Middle frontal gyrus (tissue), 1 donor: ENCODE measurements around the gene ACOT4.
"Not testable (repeated sequence)": the region's sequence is repeated elsewhere in the genome, so short reads cannot be mapped to it uniquely, and the experiment has no call there.

Source experiments
- DNase-seq: peaks from one replicate; pipeline ENCODE4 v3.0.0-alpha.2; 2015; ENCODE audit warnings: low spot score; ENCODE audit errors: extremely low spot score

The ACOT4 gene, protein sequence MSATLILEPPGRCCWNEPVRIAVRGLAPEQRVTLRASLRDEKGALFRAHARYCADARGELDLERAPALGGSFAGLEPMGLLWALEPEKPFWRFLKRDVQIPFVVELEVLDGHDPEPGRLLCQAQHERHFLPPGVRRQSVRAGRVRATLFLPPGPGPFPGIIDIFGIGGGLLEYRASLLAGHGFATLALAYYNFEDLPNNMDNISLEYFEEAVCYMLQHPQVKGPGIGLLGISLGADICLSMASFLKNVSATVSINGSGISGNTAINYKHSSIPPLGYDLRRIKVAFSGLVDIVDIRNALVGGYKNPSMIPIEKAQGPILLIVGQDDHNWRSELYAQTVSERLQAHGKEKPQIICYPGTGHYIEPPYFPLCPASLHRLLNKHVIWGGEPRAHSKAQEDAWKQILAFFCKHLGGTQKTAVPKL

DNA sequence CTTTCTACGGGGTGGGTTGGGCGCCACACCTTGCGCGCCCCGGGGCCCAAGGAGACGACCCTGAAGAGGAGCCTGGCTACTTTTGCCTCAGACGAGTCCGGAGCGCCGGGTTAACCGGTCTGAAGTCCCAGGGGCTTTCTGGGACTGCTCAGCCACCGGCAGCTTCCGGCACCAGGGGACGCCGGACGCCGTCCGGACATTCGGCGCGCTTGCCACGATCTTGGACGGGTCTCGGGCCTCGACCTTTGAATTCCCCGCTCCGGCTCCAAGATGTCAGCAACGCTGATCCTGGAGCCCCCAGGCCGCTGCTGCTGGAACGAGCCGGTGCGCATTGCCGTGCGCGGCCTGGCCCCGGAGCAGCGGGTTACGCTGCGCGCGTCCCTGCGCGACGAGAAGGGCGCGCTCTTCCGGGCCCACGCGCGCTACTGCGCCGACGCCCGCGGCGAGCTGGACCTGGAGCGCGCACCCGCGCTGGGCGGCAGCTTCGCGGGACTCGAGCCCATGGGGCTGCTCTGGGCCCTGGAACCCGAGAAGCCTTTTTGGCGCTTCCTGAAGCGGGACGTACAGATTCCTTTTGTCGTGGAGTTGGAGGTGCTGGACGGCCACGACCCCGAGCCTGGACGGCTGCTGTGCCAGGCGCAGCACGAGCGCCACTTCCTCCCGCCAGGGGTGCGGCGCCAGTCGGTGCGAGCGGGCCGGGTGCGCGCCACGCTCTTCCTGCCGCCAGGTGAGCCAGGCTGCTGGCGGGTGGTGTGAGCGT is at the start of gene ACOT4:
Gene ACOT4 (plus strand): TSS at position 184 of the 760 bp plus-strand sequence. CDS start 87 bp downstream, at position 271.
- DNase-seq, result no peak

DNA sequence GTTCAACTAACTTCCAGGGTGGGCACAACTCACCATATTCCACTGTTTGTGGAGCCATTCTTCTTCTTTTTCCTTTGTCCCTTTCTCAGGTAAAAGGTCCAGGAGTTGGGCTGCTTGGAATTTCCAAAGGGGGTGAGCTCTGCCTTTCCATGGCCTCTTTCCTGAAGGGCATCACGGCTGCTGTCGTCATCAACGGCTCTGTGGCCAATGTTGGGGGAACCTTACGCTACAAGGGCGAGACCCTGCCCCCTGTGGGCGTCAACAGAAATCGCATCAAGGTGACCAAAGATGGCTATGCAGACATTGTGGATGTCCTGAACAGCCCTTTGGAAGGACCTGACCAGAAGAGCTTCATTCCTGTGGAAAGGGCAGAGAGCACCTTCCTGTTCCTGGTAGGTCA is 48.7 kb upstream of the ACOT4 start:
- not testable (repeated sequence) for DNase-seq

DNA sequence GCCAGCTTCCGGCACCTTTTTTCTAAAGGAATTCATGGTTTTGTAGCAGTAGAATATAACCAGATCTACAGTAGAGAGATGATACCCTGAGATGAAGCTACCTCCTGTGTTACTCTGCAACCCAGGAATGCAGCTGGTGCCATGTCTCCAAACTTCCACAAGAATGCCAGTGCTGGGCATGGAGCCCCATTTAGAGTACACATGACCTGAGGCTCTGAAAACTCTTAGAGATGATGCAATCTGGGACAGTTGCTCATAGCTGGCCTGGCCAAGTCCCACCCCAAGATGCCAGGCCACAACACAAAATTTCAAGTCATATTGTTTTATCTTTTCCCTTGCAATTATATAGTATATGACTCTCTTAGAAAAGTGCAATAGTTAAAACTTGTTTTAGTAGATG is 46.3 kb upstream of the ACOT4 start:
- not testable (repeated sequence) for DNase-seq

DNA sequence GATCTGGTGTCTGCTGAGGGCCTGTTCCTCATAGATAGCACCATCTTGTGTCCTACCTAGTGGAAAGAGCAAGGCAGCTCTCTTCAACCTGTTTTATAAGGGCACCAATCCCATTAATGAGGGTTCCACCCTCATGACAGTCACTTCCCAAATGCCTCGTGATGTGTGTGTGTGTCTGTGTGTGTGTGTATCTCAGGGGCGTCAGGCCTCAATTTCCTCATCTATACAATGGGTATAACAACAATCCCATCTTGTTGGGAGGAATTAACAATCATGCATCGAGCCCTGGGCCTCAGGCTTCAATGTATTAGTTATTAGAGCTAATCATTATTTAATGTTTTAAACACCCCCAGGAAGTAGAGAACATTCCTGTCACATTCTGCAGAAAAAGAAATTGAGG is 42.6 kb upstream of the ACOT4 start:
- DNase-seq, result not testable (repeated sequence)

DNA sequence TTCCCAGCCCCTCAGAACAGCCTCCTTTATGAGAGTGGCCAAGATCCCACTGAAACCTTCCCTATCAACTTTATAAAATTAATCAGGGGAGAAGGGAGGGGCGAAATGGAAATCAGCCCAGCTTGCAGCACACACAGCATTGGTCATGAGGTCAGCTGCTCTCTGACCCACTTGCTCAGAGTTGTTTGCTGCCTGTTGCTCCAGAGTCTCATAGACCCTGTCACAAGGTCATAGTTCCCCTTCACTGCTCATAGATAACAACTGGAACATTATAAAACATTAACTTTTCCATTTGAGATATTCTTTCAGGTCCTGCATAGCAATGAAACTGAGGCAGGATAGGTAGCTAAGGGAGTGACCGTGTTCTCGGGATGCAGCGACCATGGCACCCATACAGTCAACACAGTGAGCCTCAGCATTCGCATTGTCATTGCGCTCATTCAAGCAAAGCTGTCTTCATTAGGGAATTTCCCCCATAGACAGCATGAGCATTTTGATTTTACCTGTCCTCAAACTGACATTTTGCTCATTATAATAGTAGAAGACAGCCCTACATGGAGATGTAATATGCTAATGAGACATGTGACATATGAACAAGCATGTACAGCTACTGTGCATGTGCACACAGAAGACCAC is 41.7 kb upstream of the ACOT4 start:
- not testable (repeated sequence) for DNase-seq

DNA sequence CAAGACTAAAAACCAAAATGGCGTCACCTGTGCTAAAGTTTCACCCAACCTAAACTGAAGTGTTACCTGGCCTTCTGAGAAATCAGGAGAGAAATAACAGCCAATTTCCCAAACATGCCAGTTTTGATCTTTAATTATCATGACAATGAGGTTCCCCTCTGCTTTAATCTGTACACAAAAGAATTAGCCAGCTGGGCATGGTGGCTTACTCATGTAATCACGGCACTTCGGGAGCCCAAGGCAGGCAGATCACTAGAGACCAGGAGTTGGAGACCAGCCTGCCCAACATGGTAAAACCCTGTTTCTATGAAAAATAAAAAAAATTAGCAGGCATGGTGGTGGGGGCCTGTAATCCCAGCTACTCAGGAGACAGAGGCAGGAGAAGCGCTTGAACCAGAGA is 37.8 kb upstream of the ACOT4 start:
- DNase-seq, result no peak

DNA sequence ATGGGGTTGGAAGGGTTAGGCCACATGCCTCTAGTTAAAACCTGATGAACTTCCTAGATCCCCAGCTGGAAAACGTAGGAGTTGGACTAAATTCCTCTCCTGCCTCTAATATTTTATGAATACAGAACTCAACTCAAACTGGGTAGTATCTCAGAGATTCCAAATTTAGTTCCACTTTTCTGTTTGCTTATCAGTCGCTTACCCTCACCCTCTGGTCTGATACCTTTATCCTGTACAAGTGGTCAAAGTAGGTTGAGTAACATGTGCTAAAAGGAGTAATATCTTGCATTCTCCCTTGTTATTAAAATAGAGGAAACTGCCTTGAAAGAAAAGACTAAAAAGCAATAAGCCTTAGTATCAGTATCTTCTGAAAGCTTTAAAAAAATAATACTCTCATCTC is 34.5 kb upstream of the ACOT4 start:
- DNase-seq, result not testable (repeated sequence)

DNA sequence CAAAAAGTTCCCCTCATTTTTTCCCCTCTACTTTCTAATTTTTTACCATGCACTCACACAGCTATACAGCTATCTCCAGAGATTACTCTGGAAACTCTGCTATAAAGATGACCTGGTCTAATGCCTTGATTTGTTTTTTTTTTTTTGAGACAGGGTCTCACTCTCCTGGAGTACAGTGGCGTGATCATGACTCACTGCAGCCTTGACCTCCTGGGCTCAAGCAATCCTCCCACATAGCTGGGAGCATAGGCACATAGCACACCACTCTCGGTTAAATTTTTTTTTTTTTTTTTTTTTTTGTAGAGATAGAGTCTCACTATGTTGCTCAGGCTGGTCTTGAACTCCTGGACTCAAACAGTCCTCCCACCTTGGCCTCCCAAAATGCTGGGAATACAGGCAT is 33.4 kb upstream of the ACOT4 start:
- not testable (repeated sequence) for DNase-seq

DNA sequence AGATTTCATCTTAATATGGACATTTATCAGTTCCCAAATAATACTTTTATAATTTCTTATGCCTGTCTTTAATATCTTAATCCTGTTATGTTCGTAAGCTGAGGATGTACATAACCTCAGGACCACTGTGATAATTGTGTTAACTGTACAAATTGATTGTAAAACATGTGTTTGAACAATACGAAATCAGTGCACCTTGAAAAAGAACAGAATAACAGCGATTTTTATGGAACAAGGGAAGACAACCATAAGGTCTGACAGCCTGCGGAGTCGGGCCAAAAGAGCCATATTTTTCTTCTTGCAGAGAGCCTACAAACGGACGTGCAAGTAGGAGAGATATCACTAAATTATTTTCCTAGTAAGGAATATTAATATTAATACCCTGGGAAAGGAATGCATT is 29.4 kb upstream of the ACOT4 start:
- DNase-seq, result not testable (repeated sequence)

DNA sequence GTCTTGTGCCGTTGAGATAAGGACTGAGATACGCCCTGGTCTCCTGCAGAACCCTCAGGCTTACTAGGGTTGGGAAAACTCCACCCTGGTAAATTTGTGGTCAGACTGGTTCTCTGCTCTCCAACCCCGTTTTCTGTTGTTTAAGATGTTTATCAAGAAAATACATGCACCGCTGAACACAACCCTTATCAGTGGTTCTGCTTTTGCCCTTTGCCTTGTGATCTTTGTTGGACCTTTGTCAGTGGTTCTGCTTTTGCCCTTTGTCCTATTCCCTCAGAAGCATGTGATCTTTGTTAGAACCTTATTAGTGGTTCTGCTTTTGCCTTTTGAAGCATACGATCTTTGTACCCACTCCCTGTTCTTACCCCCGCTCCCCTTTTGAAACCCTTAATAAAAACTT is 29.0 kb upstream of the ACOT4 start:
- not testable (repeated sequence) for DNase-seq

DNA sequence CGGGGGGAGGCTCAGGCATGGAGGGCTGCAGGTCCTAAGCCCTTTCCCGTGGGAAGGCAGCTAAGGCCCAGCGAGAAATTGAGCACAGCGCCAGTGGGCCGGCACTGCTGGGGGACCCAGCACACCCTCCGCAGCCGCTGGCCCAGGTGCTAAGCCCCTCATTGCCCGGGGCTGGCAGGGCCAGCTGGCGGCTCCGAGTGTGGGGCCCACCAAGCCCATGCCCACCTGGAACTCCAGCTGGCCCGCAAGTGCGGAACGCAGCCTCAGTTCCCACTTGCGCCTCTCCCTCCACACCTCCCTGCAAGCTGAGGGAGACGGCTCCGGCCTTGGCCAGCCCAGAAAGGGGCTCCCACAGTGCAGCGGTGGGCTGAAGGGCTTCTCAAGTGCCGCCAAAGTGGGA is 25.2 kb upstream of the ACOT4 start:
- DNase-seq, result not testable (repeated sequence)

DNA sequence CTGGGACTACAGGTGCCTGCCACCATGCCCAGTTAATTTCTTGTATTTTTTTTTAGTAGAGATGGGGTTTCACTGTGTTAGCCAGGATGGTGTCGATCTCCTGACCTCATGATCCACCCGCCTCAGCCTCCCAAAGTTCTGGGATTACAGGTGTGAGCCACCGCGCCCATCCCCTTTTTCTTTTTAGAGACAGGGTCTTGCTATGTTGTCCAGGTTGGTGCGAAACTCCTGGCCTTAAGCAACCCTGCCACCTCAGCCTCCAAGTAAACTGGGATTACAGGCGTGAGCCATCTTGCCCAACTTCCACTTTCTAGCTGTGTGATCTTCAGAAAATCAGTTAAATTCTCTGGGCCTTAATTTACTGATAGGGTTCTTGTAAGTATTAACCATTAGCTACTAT is 24.7 kb upstream of the ACOT4 start:
- DNase-seq, result not testable (repeated sequence)

DNA sequence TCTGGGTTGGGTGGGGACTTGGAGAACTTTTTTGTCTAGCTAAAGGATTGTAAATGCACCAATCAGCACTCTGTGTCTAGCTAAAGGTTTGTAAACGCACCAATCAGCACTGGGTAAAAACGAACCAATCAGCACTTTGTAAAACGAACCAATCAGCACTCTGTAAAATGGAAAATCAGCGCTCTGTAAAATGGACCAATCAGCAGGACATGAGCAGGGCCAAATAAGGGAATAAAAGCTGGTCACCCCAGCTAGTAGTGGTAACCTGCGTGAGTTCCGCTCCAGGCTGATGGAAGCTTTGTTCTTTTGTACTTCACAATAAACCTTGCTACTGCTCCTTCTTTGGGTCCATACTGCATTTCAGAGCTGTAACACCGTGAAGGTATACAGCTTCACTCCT is 24.3 kb upstream of the ACOT4 start:
- no peak for DNase-seq

DNA sequence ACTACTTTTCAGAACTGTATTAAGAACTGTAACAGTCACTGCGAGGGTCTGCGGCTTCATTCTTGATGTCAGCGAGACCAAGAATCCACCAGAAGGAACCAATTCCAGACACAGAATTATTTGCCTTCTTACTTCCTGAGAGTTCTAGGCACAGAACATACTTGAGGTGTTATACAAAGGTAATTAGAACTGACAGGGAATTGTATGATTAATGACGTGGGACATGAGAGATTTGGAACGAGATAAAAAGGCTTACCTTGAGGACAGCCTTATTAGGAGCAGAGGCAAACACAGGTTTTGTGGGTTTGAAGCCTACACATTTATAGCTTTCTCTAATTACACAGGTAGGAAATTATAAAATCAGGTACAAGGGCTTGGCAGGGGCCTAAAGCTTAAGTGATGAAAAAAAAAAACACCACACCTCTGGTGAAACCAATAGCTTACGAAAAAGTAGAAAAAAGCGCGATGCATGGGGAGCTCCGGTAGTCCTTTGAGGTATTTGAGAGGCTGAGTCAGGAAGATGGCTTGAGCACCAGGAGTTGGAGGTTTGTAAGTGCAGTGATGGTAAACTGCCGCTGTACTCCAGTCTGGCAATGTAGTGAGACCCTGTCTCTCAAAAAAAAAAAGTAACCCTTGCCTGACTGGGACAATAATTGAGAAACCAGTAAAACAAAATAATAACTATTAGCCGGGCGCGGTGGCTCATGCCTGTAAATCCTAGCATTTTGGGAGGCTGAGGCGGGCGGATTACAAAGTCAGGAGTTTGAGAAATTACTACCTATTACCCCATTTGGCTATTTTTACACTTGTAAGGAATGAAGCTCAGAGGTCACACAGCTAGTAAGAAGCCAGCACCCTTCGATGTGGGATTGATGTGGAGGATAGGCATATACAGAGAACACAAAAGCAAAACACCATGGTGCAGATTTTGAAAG is 23.5 kb upstream of the ACOT4 start:
- DNase-seq, result no peak

DNA sequence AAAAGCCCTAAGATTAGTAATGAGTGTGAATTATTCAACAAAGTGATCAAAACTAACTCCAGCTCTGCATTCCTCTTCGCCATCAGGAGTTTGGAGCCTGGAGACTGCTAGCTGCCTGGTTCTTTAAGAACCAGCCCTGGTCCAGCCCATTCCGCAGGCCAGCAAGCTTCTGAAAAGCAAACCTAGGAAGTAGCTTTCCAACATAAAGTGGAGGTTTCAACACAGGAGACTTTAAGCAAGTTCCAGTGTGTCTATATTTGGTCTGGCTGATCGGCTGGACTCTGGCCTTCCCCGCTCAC is 22.8 kb upstream of the ACOT4 start:
- DNase-seq, result not testable (repeated sequence)

DNA sequence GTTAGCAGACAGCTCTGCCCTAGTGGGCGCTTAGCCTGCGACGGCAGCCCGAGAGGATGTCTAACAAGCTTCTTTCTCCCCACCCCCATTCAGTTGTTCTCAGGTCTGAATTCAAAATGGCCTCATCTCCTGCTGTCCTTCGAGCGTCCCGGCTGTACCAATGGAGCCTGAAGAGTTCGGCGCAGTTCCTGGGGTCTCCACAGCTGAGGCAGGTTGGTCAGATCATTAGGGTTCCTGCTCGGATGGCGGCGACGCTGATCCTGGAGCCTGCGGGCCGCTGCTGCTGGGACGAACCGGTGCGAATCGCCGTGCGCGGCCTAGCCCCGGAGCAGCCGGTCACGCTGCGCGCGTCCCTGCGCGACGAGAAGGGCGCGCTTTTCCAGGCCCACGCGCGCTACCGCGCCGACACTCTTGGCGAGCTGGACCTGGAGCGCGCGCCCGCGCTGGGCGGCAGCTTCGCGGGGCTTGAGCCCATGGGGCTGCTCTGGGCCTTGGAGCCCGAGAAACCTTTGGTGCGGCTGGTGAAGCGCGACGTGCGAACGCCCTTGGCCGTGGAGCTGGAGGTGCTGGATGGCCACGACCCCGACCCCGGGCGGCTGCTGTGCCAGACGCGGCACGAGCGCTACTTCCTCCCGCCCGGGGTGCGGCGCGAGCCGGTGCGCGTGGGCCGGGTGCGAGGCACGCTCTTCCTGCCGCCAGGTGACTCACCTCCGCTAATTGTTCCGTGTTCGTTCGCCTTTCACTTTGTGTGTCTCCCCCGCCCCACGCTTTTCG is 22.3 kb upstream of the ACOT4 start, which contains the start of gene ACOT2:
Gene ACOT2 (plus strand): TSS at position 29 of the 774 bp plus-strand sequence. CDS start 28 bp downstream, at position 57.
- DNase-seq, result peak; percentile 46

DNA sequence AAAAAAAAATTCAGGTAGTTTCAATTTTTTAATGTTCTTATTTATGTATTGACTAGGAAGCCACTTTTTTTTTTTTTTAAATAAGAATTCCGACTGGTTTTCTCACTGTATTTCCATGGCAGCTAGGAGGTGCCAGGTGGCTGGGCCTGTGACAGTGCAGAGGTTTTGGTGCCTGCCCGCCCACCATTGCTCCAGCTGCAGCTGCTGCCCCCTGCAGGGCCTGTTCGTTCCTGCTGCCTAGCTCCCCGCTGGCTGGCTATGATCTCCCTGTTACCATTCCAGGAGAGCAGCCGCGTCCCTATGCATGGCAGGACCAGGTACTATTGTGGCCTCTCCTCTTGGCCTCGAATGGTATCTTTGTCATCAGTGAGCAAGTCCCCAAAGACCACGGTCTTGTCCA is 20.8 kb upstream of the ACOT4 start:
- not testable (repeated sequence) for DNase-seq

DNA sequence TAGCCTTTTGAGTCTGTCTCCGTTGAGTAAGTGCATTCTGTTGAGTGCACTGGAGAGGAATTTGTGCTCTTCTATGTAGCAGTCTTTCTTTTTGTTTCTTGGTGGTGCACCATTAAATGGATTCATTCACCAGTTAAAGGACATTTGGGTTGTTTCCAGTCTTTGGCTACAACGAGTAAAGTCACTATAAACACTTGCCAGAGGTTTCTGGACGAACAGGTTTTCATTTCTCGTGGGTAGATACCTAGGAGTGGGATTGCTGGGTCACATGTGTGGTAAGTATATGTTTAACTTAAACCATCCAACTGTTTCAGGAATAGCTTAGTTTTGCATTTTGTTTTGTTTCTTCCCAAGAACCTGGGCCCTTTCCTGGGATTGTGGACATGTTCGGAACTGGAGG is 18.6 kb upstream of the ACOT4 start:
- not testable (repeated sequence) for DNase-seq

DNA sequence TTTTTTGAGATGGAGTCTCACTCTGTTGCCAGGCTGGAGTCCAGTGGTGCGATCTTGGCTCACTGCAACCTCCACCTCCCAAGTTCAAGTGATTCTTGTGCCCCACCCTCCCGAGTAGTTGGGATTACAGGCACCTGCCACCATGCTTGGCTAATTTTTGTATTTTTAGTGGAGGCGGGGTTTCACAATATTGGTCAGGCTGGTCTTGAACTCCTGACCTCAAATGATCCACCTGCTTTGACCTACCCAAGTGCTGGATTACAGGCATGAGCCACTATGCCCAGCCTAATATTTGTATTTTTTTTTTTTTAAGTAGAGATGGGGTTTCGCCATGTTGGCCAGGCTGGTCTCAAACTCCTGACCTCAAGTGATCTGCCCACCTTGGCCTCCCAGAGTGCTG is 17.9 kb upstream of the ACOT4 start:
- not testable (repeated sequence) for DNase-seq

DNA sequence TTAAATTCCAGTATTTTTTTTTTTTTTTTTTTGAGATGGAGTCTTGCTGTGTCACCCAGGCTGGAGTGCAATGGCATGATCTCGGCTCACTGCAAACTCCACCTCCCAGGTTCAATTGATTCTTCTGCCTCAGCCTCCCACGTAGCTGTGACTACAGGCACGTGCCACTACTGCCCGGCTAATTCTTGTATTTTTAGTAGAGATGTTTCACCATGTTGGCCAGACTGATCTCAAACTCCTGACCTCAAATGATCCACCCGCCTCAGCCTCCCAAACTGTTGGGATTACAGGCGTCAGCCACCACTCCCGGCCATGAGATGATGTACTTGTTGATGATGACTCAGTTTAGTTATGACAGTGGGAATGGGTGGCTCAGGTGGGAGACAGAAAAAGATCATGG is 17.4 kb upstream of the ACOT4 start:
- not testable (repeated sequence) for DNase-seq
